ENCODE data around the gene OTX2.

DNA sequence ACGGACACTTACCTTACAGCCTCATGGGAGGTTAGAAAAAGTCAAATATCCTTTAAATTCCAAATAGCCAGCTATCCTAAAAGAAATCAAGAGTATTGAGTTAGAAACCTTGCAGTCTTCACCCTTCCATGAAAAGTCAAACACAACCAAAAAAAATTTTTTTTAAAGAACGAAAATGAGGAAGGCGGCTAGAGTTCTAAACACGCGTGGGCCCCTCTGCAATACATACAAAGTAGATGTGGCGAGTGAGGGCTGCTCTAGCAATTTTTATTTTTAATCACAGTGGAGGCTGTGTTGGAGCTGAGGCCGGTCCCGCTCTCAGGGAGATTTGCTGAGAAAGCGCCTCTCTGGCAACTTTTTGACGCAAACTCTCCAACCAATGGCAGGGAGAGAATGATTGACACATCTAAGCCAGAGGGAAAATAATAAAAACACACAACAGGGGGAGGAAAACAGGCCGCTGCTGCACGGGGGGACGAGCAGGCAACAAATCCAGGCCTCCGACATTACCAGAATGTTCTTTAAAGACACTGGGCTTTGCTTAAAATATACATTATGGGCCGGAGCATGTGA, at the start of gene OTX2:
- TF ChIP-seq, protein P1, sequence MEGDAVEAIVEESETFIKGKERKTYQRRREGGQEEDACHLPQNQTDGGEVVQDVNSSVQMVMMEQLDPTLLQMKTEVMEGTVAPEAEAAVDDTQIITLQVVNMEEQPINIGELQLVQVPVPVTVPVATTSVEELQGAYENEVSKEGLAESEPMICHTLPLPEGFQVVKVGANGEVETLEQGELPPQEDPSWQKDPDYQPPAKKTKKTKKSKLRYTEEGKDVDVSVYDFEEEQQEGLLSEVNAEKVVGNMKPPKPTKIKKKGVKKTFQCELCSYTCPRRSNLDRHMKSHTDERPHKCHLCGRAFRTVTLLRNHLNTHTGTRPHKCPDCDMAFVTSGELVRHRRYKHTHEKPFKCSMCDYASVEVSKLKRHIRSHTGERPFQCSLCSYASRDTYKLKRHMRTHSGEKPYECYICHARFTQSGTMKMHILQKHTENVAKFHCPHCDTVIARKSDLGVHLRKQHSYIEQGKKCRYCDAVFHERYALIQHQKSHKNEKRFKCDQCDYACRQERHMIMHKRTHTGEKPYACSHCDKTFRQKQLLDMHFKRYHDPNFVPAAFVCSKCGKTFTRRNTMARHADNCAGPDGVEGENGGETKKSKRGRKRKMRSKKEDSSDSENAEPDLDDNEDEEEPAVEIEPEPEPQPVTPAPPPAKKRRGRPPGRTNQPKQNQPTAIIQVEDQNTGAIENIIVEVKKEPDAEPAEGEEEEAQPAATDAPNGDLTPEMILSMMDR (IDR thresholded peaks at IDR 0.05), result no peak
- no peak for TF ChIP-seq EP300 (IDR thresholded peaks at IDR 0.05)

All from tibial nerve (tissue), 4 donors.